ENCODE measurements around the gene MTCP1. TPM values are rescaled to one million over a fixed set of nuclear protein-coding genes. Genes with fewer than 3 reads are reported as not detected.

Gene MTCP1
- total RNA-seq, 3 donors from 2014 or later = 3.4 to 5.5 (median 5.1) TPM

- peaks cover 6% of the 10 kb centered on the region for H3K9me3 Mint-ChIP-seq
- DNase-seq = no peak
- H3K4me1 Mint-ChIP-seq (ENCODE audit: low read depth) = peaks cover 21% of the 10 kb centered on the region
- peaks cover 23% of the 10 kb centered on the region for H3K36me3 Mint-ChIP-seq (ENCODE audit: insufficient read depth)
- ATAC-seq = no peak
- H3K27me3 Mint-ChIP-seq (ENCODE audit: low read depth) = no peaks in the 10 kb centered on the region
- no peak overlapping the region for H3K4me3 Mint-ChIP-seq
These were observed 39.3 kb downstream of the MTCP1 start for GRCh38 chrX:155031657-155032056.

- ATAC-seq (no peak), DNase-seq (no peak)
- H3K4me1 Mint-ChIP-seq (ENCODE audit: low read depth) = peaks cover 21% of the 10 kb centered on the region
- peak overlapping the region; percentile 89 for H3K4me3 Mint-ChIP-seq
- peaks cover 5% of the 10 kb centered on the region for H3K36me3 Mint-ChIP-seq (ENCODE audit: insufficient read depth)
- no peaks in the 10 kb centered on the region for H3K27me3 Mint-ChIP-seq (ENCODE audit: low read depth)
- no peaks in the 10 kb centered on the region for H3K9me3 Mint-ChIP-seq
These were observed 42.1 kb downstream of the MTCP1 start for GRCh38 chrX:155028877-155029291.

- ATAC-seq (no peak), DNase-seq (no peak)
- Mint-ChIP-seq H3K36me3 (ENCODE audit: insufficient read depth) (peaks cover 5% of the 10 kb centered on the region), H3K27me3 (ENCODE audit: low read depth) (no peaks in the 10 kb centered on the region), H3K4me3 (peak overlapping the region; percentile 89), H3K9me3 (no peaks in the 10 kb centered on the region), H3K4me1 (ENCODE audit: low read depth) (peaks cover 21% of the 10 kb centered on the region)
These were observed 42.8 kb downstream of the MTCP1 start for GRCh38 chrX:155028129-155028528.

DNA sequence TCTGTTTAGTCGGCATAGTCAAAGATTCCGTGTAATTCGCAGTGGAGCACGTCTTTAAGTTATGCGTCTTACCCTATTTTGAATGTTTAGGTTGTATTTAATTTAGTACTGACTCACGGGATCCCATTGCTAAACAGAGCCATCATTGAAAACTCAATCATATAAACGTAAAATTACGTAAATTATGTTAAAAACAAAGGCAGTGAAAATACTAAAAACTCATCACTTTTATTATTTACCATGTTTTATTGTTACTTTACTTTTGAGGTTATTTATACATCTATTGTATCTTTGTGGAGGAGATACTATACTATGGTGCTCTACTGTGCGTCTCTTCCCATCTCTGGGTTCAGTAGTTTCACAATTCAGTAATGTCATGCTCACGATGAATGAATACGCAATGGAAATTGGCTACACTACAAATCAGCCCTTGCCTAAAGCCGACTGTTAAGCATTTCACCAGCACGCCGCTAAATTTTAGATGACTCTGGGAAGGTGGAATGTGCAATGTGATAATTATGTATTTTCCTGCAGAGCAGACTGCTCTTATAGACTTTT is 43.3 kb downstream of the MTCP1 start:
- Mint-ChIP-seq H3K9me3 (no peaks in the 10 kb centered on the region), H3K27me3 (ENCODE audit: low read depth) (no peaks in the 10 kb centered on the region), H3K4me1 (ENCODE audit: low read depth) (peaks cover 21% of the 10 kb centered on the region), H3K36me3 (ENCODE audit: insufficient read depth) (peaks cover 5% of the 10 kb centered on the region), H3K4me3 (peak overlapping the region; percentile 89)
- ATAC-seq = peak; percentile 2 to 20
- DNase-seq = no peak

GRCh38 chrX:155026727-155027508 is 44.0 kb downstream of the MTCP1 start, which contains the start of gene FUNDC2:
TSS of gene FUNDC2 (plus strand) at chrX:155026844. CDS start at chrX:155026939, 95 bp downstream.
- H3K4me1 Mint-ChIP-seq (ENCODE audit: low read depth) = peaks cover 21% of the 10 kb centered on the region
- ATAC-seq (peak; percentile 90 to 94), DNase-seq (peak; percentile 91)
- H3K4me3 Mint-ChIP-seq = peak within 1 kb of the TSS; percentile 89
- H3K9me3 Mint-ChIP-seq = no peaks in the 10 kb centered on the region
- no peaks in the 10 kb centered on the region for H3K27me3 Mint-ChIP-seq (ENCODE audit: low read depth)
- peaks cover 5% of the 10 kb centered on the region for H3K36me3 Mint-ChIP-seq (ENCODE audit: insufficient read depth)

GRCh38 chrX:155026420-155026726 is 44.6 kb downstream of the MTCP1 start:
- DNase-seq = no peak
- Mint-ChIP-seq H3K36me3 (ENCODE audit: insufficient read depth) (peaks cover 5% of the 10 kb centered on the region), H3K4me3 (peak overlapping the region; percentile 73), H3K4me1 (ENCODE audit: low read depth) (peaks cover 17% of the 10 kb centered on the region), H3K9me3 (no peaks in the 10 kb centered on the region), H3K27me3 (ENCODE audit: low read depth) (no peaks in the 10 kb centered on the region)
- no peak for ATAC-seq

GRCh38 chrX:155023907-155024833 is 46.8 kb downstream of the MTCP1 start:
- DNase-seq = no peak
- H3K9me3 Mint-ChIP-seq = no peaks in the 10 kb centered on the region
- H3K4me3 Mint-ChIP-seq = peak overlapping the region; percentile 9
- no peak for ATAC-seq
- peaks cover 3% of the 10 kb centered on the region for H3K36me3 Mint-ChIP-seq (ENCODE audit: insufficient read depth)
- peaks cover 9% of the 10 kb centered on the region for H3K4me1 Mint-ChIP-seq (ENCODE audit: low read depth)
- no peaks in the 10 kb centered on the region for H3K27me3 Mint-ChIP-seq (ENCODE audit: low read depth)

- DNase-seq (no peak), ATAC-seq (no peak)
- H3K27me3 Mint-ChIP-seq (ENCODE audit: low read depth) = no peaks in the 10 kb centered on the region
- H3K4me3 Mint-ChIP-seq = no peak within 1 kb of the TSS
- H3K36me3 Mint-ChIP-seq (ENCODE audit: insufficient read depth) = no peaks in the 10 kb centered on the region
- H3K4me1 Mint-ChIP-seq (ENCODE audit: low read depth) = no peaks in the 10 kb centered on the region
- H3K9me3 Mint-ChIP-seq = no peaks in the 10 kb centered on the region
These were observed 48.4 kb downstream of the MTCP1 start, which contains the start of gene F8 for GRCh38 chrX:155022585-155022984. TSS of gene F8 (minus strand) at chrX:155022723. CDS start at chrX:155022552, 171 bp downstream.

GRCh38 chrX:155020591-155020990 is 50.3 kb downstream of the MTCP1 start:
- DNase-seq (no peak), ATAC-seq (no peak)
- Mint-ChIP-seq H3K36me3 (ENCODE audit: insufficient read depth) (no peaks in the 10 kb centered on the region), H3K27me3 (ENCODE audit: low read depth) (no peaks in the 10 kb centered on the region), H3K4me1 (ENCODE audit: low read depth) (no peaks in the 10 kb centered on the region), H3K4me3 (no peak overlapping the region), H3K9me3 (no peaks in the 10 kb centered on the region)

Other genes starting within 250 kb of the MTCP1 start
- gene SMIM9, start 236.5 kb downstream of the MTCP1 start, total RNA-seq = not detected
- gene F8A1, start 184.8 kb downstream of the MTCP1 start, total RNA-seq = 10 to 100 TPM; 44.3 to 64.1 (median 54.8) TPM
- gene F8, start 48.4 kb downstream of the MTCP1 start, total RNA-seq = 1 to 10 TPM; 1.3 to 2.4 (median 1.5) TPM
- 100 to 1,000 TPM; 114 to 124 (median 116) TPM for gene FUNDC2, start 44.3 kb downstream of the MTCP1 start, total RNA-seq
- gene CMC4, start within 50 bp of the MTCP1 start, total RNA-seq = 1 to 10 TPM; 1.1 to 2.7 (median 1.6) TPM
- 10 to 100 TPM; 21.7 to 25.6 (median 23.1) TPM for gene BRCC3, start 372 bp upstream of the MTCP1 start, total RNA-seq
- gene VBP1, start 145.3 kb upstream of the MTCP1 start, total RNA-seq = 10 to 100 TPM; 83.6 to 88.2 (median 86.5) TPM
- gene RAB39B, start 193.4 kb upstream of the MTCP1 start, total RNA-seq = 1 to 10 TPM; 8.1 to 9.6 (median 8.4) TPM